Prostate gland (tissue), 2 donors: ENCODE data around the gene ASAP3.

ENCODE experiments used
- CTCF ChIP-seq, 4 experiments: fragments of 200-600 bp in 2 of 4; fragments of 450-650 bp in 2 of 4; sonication (generic) in 2 of 4; IDR thresholded peaks; 1 replicate in 3 of 4; 2 replicates in 1 of 4; pipeline ENCODE4 v1.5.1; 2016 to 2019; ENCODE audit warnings: antibody characterized with exemption in 4 of 4, mild to moderate bottlenecking in 2 of 4, moderate library complexity in 2 of 4
- POLR2A ChIP-seq: fragments of 450-650 bp; IDR thresholded peaks from one replicate; pipeline ENCODE4 v1.6.1; 2016; ENCODE audit warnings: antibody characterized with exemption, mild to moderate bottlenecking
- POLR2AphosphoS5 ChIP-seq: sonication (generic); formaldehyde crosslinking; IDR thresholded peaks from one replicate; pipeline ENCODE4 v1.6.1; 2017; ENCODE audit warnings: antibody characterized with exemption

GRCh38 chr1:23422941-23423340 lies 61.0 kb downstream of the ASAP3 start:
- TF ChIP-seq POLR2A (no peak), CTCF (IDR thresholded peaks at IDR 0.05) (no peak), POLR2AphosphoS5 (no peak)
